Left lung (tissue), 14 donors: Measurements from ENCODE around the gene GLI3. TPM values are rescaled to one million over a fixed set of nuclear protein-coding genes. Genes with fewer than 3 reads are reported as not detected.
A peak's percentile ranks its signal among the peaks of the same experiment; 100 is the strongest.

Experiments used
- ATAC-seq: fragments of 200-7000 bp; cut with Tn5 transposase; one replicate; pipeline ENCODE4 v1.9.1; 2020; ENCODE audit warnings: moderate library complexity
- DNase-seq, 4 donors: peaks; one replicate each; pipeline ENCODE4 v3.0.0-alpha.2; 2013 to 2020
- H3K27ac ChIP-seq, 2 donors: fragments of 200-600 bp; sonication (generic) in 1 of 2; one replicate each; pipeline versions ENCODE4 v1.5.0 to v1.8.0; 2020 to 2021
- H3K27me3 ChIP-seq, 2 donors: fragments of 200-600 bp; sonication (generic) in 1 of 2; one replicate each; pipeline versions ENCODE4 v1.5.0 to v1.8.0; 2020 to 2021
- H3K36me3 ChIP-seq, 2 donors: fragments of 200-600 bp; sonication (generic) in 1 of 2; one replicate each; pipeline versions ENCODE4 v1.5.0 to v1.8.0; 2020 to 2021
- H3K4me1 ChIP-seq, 2 donors: fragments of 200-600 bp; one replicate each; pipeline ENCODE4 v1.8.0; 2021
- H3K4me3 ChIP-seq, 2 donors: fragments of 200-600 bp; sonication (generic) in 1 of 2; one replicate each; pipeline versions ENCODE4 v1.5.0 to v1.8.0; 2020 to 2021; ENCODE audit warnings: mild to moderate bottlenecking in 1 of 2
- H3K9me3 ChIP-seq, 2 donors: fragments of 200-600 bp; sonication (generic) in 1 of 2; one replicate each; pipeline versions ENCODE4 v1.5.0 to v1.8.0; 2020 to 2021
- CTCF ChIP-seq, 2 donors: fragments of 200-600 bp; sonication (generic) in 1 of 2; IDR thresholded peaks; one replicate each; pipeline versions ENCODE4 v1.5.0 to v1.8.0; 2021; ENCODE audit warnings: antibody characterized with exemption in 2 of 2
- intact Hi-C, 2 donors: fragments of 100-400 bp; cut with DNase I; formaldehyde crosslinking; loops; one replicate each; pipeline versions ENCODE4 v1.11.2 to v1.14.2; 2022
- long read RNA-seq, 12 donors: library from polyadenylated mRNA in 2 of 12; unstranded in 2 of 12; transcript quantifications; one replicate each; pipeline ENCODE4 v2.0.0 and lab custom pipeline, GENCODE V29; 2019 to 2026
- polyA plus RNA-seq, 6 donors: library from polyadenylated mRNA; unstranded; fragments of 120-200 nt; gene quantifications; one replicate each; pipeline ENCODE4 v1.2.1, GENCODE V29; 2013; ENCODE audit not compliant: insufficient read length in 6 of 6
- total RNA-seq, 2 donors: library from RNA; stranded (reverse); fragmentation: NEBNext Ultra II Directional; extraction: Animal tissue kit (Norgen Biotek cat#: 25700); gene quantifications; one replicate each; pipeline ENCODE4 v1.2.1, GENCODE V29; 2021
- donor health status: DM: no; HTN: yes; CAD: no.
- donor health status: DM: no; HTN: no; CAD: no.

Gene GLI3
- total RNA-seq: 10 to 100 TPM; 20.3 to 29.5 TPM
- polyA plus RNA-seq: 10 to 100 TPM; 27.4 to 38.0 (median 32.5) TPM
- long read RNA-seq, donor 1, full-length matches to known transcripts: 1 of 1 reads
- long read RNA-seq, donor 1, partial matches to known transcripts: 0 of 1 reads
- long read RNA-seq, donor 1, other reads (novel, unspliced or antisense): 0 of 1 reads
- long read RNA-seq, donor 2, full-length matches to known transcripts: 3 of 8 reads
- long read RNA-seq, donor 2, partial matches to known transcripts: 5 of 8 reads
- long read RNA-seq, donor 2, other reads (novel, unspliced or antisense): 0 of 8 reads
- long read RNA-seq, donor 3, full-length matches to known transcripts: 2 of 2 reads
- long read RNA-seq, donor 3, partial matches to known transcripts: 0 of 2 reads
- long read RNA-seq, donor 3, other reads (novel, unspliced or antisense): 0 of 2 reads
- long read RNA-seq, donor 4: 0 reads
- long read RNA-seq, donor 5, full-length matches to known transcripts: 1 of 1 reads
- long read RNA-seq, donor 5, partial matches to known transcripts: 0 of 1 reads
- long read RNA-seq, donor 5, other reads (novel, unspliced or antisense): 0 of 1 reads
- long read RNA-seq, donor 6, partial matches to known transcripts: 0 of 1 reads
- long read RNA-seq, donor 6, other reads (novel, unspliced or antisense): 0 of 1 reads
- long read RNA-seq, donor 7: 0 reads
- long read RNA-seq, donor 8, full-length matches to known transcripts: 2 of 16 reads
- long read RNA-seq, donor 8, partial matches to known transcripts: 14 of 16 reads
- long read RNA-seq, donor 8, other reads (novel, unspliced or antisense): 0 of 16 reads
- long read RNA-seq, donor 9: 0 reads
- long read RNA-seq, donor 10, partial matches to known transcripts: 1 of 2 reads
- long read RNA-seq, donor 10, other reads (novel, unspliced or antisense): 1 of 2 reads
- long read RNA-seq, donor 11, full-length matches to known transcripts: 1 of 1 reads
- long read RNA-seq, donor 11, partial matches to known transcripts: 0 of 1 reads
- long read RNA-seq, donor 11, other reads (novel, unspliced or antisense): 0 of 1 reads
- long read RNA-seq, donor 12, full-length matches to known transcripts: 3 of 3 reads
- long read RNA-seq, donor 12, partial matches to known transcripts: 0 of 3 reads
- long read RNA-seq, donor 12, other reads (novel, unspliced or antisense): 0 of 3 reads

- DNase-seq (peak; percentile 85 to 96 (median 90)), ATAC-seq (peak; percentile 83)
- no peak for TF ChIP-seq CTCF (IDR thresholded peaks at IDR 0.05)
- Histone ChIP-seq H3K27me3 (peaks cover 4 to 64% of the 10 kb centered on the region in 2 donors), H3K4me1 (peaks cover 0 to 29% of the 10 kb centered on the region in 2 donors), H3K4me3 (peak within 1 kb of the TSS; percentile 57 to 70), H3K9me3 (no peaks in the 10 kb centered on the region), H3K36me3 (no peaks in the 10 kb centered on the region), H3K27ac (peak within 1 kb of the TSS; percentile 79 to 88)
- intact Hi-C loops: no loop called here
Measured at GRCh38 chr7:42236976-42237810, at the start of gene GLI3. Gene GLI3 (minus strand): TSS chr7:42237209. CDS start chr7:42223253, 13,956 bp downstream.

GRCh38 chr7:42285383-42285824, 48.4 kb upstream of the GLI3 start:
- Histone ChIP-seq H3K9me3 (no peaks in the 10 kb centered on the region), H3K36me3 (no peaks in the 10 kb centered on the region), H3K4me3 (no peak overlapping the region), H3K27me3 (no peaks in the 10 kb centered on the region), H3K27ac (no peak overlapping the region), H3K4me1 (no peaks in the 10 kb centered on the region)
- intact Hi-C loops: no loop called here
- no peak for TF ChIP-seq CTCF (IDR thresholded peaks at IDR 0.05)
- DNase-seq (no peak), ATAC-seq (no peak)

GRCh38 chr7:42283553-42283952, 46.5 kb upstream of the GLI3 start:
- Histone ChIP-seq H3K4me1 (no peaks in the 10 kb centered on the region), H3K9me3 (no peaks in the 10 kb centered on the region), H3K27ac (no peak overlapping the region), H3K36me3 (no peaks in the 10 kb centered on the region), H3K4me3 (no peak overlapping the region), H3K27me3 (no peaks in the 10 kb centered on the region)
- no peak for DNase-seq
- TF ChIP-seq CTCF (IDR thresholded peaks at IDR 0.05): no peak
- ATAC-seq: no peak
- intact Hi-C loops: no loop called here

GRCh38 chr7:42278344-42278743, 41.3 kb upstream of the GLI3 start:
- no peak overlapping the region for H3K4me3 ChIP-seq
- H3K9me3 ChIP-seq: no peaks in the 10 kb centered on the region
- H3K4me1 ChIP-seq: no peaks in the 10 kb centered on the region
- no peak for TF ChIP-seq CTCF (IDR thresholded peaks at IDR 0.05)
- ATAC-seq (no peak), DNase-seq (no peak)
- no peaks in the 10 kb centered on the region for H3K27me3 ChIP-seq
- no peak overlapping the region for H3K27ac ChIP-seq
- H3K36me3 ChIP-seq: no peaks in the 10 kb centered on the region
- intact Hi-C loops: no loop called here
